HG03159 (cell line): Measurements from ENCODE around the gene AGPAT3.

ENCODE experiments used
- ATAC-seq: cut with Tn5 transposase; IDR thresholded peaks from one replicate; pipeline ENCODE4 v1.9.1; 2021; ENCODE audit warnings: mild to moderate bottlenecking, moderate library complexity; ENCODE audit not compliant: unreplicated experiment

AGPAT3 gene

GRCh38 chr21:43988016-43988415, 123.0 kb downstream of the AGPAT3 start:
- ATAC-seq = no peak

DNA sequence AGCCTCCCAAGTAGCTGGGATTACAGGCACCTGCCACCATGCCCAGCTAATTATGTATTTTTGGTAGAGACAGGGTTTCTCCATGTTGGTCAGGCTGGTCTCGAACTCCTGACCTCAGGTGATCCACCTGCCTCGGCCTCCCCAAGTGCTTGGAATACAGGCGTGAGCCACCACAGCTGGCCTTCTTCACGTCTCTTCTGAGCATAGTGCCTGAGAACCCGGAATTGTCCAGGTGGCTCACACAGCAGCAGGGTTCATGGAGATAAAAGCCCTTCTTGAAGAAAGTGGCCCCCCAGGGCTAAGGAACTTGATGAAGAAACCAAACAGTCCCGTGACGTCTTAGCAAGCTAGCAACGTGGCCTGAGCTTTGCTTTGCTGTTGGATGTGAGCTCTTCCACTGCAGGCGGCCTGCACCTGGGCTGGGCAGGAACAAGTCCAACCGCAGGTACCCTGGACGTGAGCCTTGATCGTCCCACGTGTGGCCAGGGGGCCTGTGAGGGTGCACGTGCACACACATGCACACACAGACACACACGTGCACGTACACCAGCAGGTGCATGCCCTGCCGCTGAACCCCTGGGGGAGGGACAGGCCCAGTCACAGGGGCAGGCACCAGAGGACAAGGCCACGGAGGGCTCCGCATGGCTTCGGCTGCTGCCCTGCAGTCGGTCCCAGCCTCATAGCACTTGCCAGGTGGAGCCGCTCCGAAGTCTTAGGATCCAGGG, 123.6 kb downstream of the AGPAT3 start:
- no peak for ATAC-seq

DNA sequence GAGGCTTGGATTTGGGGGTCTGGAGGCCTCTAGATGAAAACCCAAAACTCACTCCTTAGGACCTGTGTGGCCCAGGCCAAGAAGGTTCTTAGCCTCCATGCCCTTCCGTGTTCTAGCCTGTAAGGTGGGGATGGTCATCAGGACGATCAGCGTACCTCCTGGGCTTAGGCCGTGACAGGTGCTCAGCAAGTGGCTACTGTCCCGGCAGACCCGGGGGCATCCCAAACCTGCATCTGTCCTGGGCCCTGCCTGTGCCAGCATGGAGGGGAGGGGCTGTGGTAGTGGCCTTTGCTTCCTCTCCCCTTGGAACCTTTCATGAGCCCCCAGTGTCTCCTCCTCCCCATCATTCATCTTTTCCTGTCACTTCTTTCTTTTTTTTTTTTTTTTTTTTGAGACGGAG, 124.4 kb downstream of the AGPAT3 start:
- ATAC-seq = no peak

- ATAC-seq = no peak
These were observed 126.5 kb downstream of the AGPAT3 start for GRCh38 chr21:43991447-43991991.

GRCh38 chr21:43992121-43992520, 127.1 kb downstream of the AGPAT3 start:
- ATAC-seq = no peak

DNA sequence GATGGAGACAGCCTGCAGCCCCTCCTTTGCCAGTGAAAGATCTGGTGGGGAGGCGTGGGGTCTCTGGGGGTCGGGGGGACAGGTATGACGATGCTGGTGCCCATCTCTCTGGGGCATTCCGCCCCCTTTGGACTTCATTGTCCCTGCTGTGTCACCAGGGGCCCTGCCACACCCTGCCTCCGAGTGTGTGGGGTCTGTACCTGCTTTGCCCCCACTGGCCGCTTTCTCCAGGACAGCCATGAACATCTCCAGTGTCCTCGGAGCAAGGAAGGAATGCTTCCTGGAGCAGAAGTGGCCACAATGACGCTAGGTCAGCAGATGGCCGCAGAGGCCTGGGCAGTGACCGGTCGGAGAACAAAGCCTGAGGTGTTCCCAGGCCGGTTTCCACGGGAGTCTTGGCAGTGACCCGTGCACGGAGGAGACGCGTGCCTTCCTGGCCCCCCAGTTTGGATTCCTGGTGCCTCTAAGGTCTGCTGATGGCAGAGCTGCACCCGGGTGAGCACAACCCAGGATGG, 128.5 kb downstream of the AGPAT3 start:
- no peak for ATAC-seq

DNA sequence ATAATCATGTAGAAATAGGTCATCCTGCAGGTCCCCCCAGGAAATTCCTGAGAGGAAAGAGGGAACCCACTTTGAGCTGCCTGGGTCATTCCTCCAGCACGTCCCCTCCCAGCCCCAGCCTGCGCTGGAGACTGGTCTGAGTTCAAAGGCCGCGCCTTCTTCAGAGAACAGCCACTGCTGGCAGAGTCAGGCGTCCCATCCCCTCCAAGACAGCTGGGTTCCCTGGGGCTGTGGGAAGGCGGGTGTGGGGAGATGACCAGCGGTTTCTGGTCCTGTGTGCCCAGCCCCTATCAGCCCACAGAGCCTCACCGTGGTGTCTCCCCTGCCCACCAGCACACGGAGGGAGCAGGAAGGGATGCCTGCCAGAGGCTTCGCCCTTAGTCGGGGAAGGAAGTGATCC, 129.1 kb downstream of the AGPAT3 start:
- ATAC-seq = no peak

- ATAC-seq = no peak
These were observed 129.6 kb downstream of the AGPAT3 start for GRCh38 chr21:43994646-43995045.

GRCh38 chr21:43995521-43996105, 130.6 kb downstream of the AGPAT3 start:
- ATAC-seq = no peak

DNA sequence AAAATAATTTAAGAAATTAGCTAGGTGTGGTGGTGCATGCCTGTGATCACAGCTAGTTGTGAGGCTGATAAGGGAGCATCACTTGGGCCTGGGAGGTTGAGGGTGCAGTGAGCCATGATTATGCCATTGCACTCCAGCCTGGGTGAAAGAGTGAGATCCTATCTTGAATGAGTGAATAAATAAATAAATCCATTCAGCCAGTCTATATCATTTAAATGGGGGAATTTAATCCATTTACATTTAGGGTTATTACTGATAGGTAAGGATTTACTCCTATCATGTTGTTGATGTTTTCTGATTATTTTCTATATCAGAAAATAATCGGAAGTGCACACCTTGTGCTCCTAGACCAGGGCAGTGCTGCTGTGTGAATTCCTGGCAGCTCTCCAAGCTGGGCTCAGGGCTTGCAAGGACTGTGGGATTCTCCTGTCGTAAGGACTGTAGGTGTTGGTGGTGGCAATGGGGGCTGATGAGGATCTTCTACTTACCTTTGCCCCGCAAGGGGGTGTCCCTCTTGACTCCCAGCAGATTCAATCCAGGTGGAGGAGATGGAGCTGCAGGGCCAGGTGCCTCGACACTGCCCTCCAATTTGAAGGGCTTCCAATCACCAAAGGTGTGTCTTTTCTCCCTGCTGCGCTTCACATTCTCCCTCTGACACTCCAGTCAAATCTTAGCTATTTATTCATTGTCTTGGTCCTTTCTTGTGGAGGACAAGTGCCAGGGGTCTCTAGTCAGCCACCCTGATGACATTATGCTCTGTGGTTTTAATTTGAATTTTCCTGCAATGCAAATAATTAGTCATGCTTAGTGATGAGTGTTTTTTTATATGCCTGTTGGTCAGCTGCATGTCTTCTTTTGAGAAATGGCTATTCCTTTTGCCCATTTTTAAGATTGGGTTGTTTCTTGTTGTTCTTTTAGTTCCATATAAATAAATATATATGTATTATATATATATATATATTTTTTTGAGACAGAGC, 133.0 kb downstream of the AGPAT3 start:
- ATAC-seq = no peak

DNA sequence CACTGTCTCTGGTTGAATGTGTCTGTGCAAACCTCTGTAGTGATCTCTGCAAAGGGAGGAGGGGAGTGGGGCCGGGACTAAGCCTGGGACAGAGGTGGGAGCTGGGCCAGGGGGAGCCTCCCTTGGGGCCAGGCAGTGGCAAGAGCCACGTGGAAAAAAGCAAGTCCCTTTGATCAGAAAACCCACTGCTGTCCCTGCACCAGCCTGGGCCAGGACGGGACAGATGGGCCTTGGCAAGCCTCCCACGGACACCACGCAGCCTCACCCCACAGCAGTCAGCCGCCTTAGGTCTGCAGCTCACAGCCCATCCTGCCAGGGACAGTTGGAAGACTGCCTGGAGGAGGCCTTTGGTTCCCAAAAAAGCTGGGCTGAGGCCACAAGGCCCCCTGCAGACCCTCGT, 135.3 kb downstream of the AGPAT3 start:
- no peak for ATAC-seq

- no peak for ATAC-seq
These were observed 137.5 kb downstream of the AGPAT3 start for GRCh38 chr21:44002511-44002910.

GRCh38 chr21:44003307-44003966, 138.4 kb downstream of the AGPAT3 start:
- ATAC-seq = no peak

- no peak for ATAC-seq
These were observed 140.0 kb downstream of the AGPAT3 start for GRCh38 chr21:44005071-44005470.

DNA sequence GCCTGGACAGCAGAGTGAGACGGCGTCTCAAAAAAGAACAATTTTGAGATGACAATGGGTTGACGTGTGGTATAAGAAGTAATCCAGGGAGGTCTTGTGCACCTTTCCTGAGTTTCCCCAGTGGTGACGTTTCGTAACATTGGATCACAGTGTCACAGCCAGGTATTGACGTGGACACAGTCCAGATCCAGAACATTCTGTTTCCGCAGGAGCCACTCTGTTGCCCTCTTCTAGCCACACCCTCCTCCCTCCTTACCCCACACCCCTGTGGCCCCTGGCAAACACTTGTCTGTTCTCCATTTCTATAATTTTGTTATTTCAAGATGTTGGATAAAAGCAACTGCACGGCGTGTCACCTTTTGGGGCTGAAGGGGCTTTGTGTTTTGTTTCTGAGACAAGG, 140.6 kb downstream of the AGPAT3 start:
- ATAC-seq = no peak

- ATAC-seq = no peak
These were observed 141.1 kb downstream of the AGPAT3 start for GRCh38 chr21:44006017-44006619.

- no peak for ATAC-seq
These were observed 141.6 kb downstream of the AGPAT3 start for GRCh38 chr21:44006656-44007055.

GRCh38 chr21:44010429-44010828, 145.4 kb downstream of the AGPAT3 start:
- no peak for ATAC-seq

DNA sequence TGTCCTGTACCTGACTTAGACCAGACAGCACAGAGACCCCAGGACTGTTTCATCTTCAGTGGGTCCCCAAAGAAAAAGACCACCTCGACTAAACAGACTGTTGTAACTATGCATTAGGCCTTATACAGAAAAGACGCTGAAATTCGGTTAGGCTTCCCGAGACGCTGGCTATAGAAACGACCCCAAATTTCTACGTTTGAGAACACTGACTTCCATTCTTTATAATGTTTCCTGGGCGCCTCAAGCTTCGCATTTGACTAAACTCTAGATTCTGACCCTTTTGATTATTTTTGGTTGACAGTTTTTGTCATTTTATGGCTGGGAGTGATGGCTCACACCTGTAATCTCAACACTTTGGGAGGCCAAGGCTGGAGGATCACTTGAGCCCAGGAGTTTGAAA, 146.1 kb downstream of the AGPAT3 start:
- ATAC-seq = no peak
